ENCODE measurements around the gene MPZL1.
A peak's percentile ranks its signal among the peaks of the same experiment; 100 is the strongest.
"Not testable (repeated sequence)": the region's sequence is repeated elsewhere in the genome, so short reads cannot be mapped to it uniquely, and the experiment has no call there.

MPZL1 gene

GRCh38 chr1:167802235-167802634, 80.5 kb downstream of the MPZL1 start:
- DNase-seq (ENCODE audit: insufficient read length, low spot score) (no peak), FAIRE-seq (no peak)
- TF ChIP-seq POLR2A (IDR thresholded peaks at IDR 0.05; ENCODE audit: low read depth, low read length), result no peak

DNA sequence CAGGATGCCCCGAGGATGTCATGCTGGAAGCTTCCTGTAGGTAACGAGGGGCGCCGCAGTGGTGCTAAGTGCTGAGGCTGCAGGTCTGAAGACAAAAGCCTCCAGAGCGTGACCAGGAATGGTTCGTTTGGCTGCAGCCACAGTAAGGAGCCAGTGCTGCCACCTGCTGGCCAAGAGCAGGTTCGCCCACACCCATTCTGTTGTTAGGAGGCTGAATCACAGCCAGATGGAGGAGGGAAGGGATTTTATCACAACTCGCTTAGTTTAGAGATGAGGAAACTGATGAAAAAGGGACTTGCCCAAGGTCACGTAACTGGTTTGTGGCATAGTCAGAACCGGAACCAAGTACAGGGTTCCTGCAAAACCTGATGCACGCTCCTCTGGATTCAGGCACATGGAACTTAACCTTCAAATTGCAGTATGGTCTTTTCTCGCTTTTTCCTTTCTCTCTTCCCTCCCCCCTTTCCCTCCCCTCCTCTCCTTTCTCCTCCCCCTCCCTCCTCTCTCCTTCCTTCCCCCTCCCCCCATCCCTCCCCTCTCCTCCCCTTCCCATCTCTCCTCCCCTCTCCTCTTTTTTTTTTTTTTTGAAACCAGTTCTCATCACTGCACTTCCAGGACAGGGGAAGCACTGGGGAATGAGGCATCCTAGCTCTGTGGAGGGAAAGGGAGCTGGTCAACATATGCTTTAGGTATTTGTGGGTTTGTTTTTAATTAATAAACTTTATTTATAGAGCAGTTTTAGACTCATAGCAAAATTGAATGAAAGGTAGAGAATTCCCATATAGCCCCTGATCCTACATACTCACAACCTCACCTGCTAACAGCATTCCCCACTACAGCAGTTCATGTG, 81.8 kb downstream of the MPZL1 start:
- TF ChIP-seq POLR2A (IDR thresholded peaks at IDR 0.05; ENCODE audit: low read depth, low read length), result no peak
- FAIRE-seq, result no peak
- DNase-seq (ENCODE audit: insufficient read length, low spot score), result peak; percentile 80

DNA sequence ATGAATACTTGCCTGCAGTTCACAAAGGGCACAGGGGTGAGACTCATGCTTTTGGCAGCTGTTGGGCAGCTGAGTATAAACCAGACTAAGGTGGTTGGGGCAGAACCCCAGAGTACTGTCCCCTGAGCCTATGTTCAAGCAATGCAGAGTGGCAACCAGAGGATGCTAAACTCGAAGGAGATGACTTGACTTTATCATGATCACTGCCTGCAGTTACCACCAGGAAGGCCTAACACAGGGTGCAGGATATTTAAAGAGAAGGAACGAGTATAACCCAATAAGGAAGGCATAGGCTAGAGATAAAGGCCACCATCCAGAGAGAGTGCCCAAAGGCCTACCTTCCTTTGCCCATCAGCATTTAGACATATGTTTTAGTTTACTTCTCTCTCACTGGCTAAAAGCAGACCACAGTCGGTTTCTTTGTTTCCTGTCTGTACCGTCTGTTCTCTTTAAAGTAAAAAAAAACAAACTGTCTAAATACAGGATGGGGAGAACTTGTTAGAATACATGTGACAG, 83.3 kb downstream of the MPZL1 start:
- no peak for TF ChIP-seq POLR2A (IDR thresholded peaks at IDR 0.05; ENCODE audit: low read depth, low read length)
- no peak for FAIRE-seq
- no peak for DNase-seq (ENCODE audit: insufficient read length, low spot score)

DNA sequence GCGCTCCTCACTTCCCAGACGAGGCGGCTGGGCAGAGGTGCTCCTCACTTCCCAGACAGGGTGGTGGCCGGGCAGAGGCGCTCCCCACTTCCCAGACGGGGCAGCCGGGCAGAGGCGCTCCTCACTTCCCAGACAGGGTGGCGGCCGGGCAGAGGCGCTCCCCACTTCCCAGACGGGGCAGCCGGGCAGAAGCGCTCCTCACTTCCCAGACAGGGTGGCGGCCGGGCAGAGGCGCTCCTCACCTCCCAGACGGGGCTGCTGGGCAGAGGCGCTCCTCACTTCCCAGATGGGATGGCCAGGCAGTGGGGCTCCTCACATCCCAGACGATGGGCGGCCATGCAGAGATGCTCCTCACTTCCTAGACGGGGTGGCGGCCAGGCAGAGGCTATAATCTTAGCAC, 84.5 kb downstream of the MPZL1 start:
- not testable (repeated sequence) for FAIRE-seq; DNase-seq (ENCODE audit: insufficient read length, low spot score)

DNA sequence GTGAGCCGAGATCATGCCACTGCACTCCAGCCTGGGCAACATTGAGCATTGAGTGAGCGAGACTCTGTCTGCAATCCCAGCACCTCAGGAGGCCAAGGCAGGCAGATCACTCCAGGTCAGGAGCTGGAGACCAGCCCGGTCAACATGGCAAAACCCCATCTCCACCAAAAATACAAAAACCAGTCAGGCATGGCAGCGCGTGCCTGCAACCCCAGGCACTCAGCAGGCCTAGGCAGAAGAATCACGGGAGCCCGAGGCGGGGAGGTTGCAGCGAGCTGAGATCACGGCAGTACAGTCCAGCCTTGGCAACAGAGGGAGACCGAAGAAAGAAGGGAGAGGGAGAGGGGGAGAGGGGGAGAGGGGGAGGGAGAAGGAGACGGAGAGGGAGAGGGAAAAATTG, 84.9 kb downstream of the MPZL1 start:
- not testable (repeated sequence) for DNase-seq (ENCODE audit: insufficient read length, low spot score); FAIRE-seq

DNA sequence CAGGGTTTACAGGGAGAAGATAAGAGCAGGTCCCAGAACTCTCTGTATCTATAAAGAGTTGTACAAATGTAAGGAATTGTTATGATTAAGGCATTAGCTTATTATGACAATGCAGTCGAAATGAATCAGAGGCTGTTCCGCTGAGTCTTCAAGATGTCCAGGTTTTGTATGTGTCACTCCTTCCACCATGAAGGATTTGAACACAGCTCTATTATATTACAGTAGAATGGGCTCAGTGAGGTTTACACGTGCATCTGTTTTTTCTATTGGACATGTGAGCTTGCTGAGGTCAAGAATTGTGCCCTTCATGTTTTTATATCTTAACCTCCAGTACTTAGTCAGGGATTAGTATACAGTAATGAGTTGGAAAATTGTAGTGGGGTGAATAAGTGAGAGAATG, 86.3 kb downstream of the MPZL1 start:
- no peak for FAIRE-seq

DNA sequence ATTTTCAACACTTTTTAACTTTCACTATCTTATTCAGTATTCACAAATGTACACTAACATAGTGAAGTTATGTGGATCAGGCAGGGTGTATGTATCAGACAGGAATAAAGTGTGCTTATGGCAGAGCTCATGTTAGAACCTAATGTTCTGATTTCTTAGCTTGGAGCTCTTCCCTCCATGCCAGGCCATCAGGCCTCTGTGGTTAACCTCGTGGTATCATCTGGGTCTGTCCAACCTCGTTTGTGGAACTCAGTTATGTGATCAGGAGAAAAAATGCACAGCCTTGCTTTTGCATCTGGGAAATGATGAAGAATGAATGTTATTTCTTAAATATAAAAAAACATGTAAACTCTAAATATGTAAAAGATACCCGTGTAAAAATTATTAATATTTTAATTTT, 86.9 kb downstream of the MPZL1 start:
- FAIRE-seq (no peak), DNase-seq (ENCODE audit: insufficient read length, low spot score) (no peak)
- no peak for TF ChIP-seq POLR2A (IDR thresholded peaks at IDR 0.05; ENCODE audit: low read depth, low read length)

More for the DNA sequence above, 86.3 kb downstream of the MPZL1 start:
- DNase-seq (ENCODE audit: insufficient read length, low spot score), result no peak
- no peak for TF ChIP-seq POLR2A (IDR thresholded peaks at IDR 0.05; ENCODE audit: low read depth, low read length)

DNA sequence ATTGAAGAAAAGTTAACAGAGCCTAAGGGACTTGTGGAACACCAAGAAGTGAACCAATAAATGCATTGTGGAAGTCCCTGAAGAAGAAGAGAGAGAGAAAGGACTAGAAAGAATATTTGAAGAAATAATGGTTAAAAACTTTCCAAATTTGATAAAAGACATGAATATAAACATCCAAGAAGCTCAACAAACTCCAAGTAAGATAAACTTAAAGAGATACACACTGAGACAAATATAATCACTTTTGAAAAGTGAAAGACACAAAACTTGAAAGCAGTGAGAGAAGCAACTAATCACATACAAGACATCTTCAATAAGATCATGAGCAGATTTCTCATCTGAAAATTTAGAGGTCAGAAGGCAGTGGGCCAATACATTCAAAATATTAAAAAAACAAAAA, 91.2 kb downstream of the MPZL1 start:
- FAIRE-seq (no peak), DNase-seq (ENCODE audit: insufficient read length, low spot score) (no peak)
- TF ChIP-seq POLR2A (IDR thresholded peaks at IDR 0.05; ENCODE audit: low read depth, low read length), result no peak

DNA sequence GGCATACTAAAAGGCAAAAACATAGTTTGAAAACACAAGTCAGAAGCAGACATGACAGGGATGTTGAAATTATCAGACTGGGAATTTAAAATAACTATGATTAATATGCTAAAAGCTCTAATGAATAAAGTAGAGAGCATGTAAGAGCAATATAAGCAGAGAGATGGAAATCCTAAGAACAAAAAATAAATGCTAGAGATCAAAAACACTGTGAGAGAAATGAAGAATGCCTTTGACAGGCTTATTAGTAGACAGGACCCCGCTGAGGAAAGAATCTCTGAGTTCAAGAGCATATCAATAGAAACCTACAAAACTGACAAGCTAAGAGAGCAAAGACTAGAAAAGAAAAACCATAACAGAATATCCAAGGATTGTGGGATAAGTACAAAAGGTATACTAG, 93.9 kb downstream of the MPZL1 start:
- no peak for TF ChIP-seq POLR2A (IDR thresholded peaks at IDR 0.05; ENCODE audit: low read depth, low read length)
- FAIRE-seq (no peak), DNase-seq (ENCODE audit: insufficient read length, low spot score) (no peak)

DNA sequence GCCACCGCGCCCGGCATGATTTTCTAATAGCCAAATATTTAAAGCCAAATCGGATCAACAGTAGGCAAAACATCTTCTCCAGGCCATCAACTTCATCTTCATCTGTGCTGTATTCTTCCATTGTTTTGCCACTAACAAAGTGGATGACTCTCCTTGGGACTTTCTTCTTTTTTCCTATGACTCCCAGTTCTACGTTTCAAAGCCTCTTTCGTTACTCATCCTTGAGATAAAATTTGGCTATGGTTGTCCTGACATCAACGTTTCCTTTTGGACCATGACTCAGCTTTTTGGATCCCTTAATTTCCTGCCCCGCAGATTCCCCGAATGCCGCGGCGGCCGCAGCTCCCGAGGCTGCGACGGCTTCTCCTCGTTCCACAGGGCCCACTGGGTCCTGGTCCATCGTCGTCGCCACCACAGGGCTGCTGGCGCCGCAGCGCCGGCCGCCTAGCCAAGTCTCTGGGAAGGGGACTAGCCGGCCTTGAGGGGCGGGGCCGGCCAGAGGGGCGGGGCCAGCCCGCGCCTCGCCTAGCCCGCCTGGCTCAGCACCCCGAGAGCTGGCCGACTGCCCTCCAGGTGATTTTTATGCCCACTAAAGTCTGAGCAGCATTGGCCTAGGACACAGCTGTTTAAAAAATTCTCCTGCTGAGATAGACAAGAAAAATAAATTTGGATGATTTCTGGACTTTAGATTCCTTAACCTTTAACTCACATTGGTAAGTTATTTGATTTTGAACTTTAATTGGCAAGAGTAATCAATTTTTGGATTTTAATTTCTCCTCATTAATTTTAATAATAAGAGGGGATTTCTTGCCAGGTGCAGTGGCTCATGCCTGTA, 98.3 kb downstream of the MPZL1 start:
- TF ChIP-seq POLR2A (IDR thresholded peaks at IDR 0.05; ENCODE audit: low read depth, low read length), result peak; percentile 38; the same call in 1 of the 2 replicates
- DNase-seq (ENCODE audit: insufficient read length, low spot score), result peak; percentile 78
- FAIRE-seq, result peak; percentile 88

DNA sequence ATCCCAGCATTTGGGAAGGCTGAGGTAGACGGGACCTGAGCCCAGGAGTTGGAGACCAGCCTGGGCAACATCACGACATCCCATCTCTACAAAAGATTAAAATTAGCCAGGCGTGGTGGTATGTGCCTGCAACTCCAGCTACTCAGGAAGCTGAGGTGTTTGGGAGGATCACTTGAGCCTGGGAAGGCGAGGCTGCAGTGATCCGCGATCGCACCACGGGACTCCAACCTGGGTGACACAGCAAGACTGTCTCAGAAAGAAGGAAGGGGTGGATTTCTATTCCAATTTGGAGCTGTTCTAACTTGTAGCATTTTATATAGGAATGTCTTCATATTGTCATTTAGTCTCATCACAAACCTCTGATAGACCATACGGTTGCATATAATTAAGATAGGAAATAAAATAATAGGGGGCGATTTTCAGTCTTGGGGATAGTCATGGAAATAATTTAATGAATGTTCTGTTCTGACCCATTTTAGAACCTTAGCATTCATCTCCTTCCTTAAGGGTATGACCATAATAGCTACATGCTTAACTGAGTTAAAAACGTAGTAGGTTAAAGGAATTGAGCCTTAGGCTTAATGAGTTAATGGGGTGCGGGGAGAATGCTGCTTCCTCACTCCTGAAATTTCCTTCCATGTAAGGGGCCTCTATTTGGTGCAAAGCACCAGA, 99.0 kb downstream of the MPZL1 start:
- FAIRE-seq, result no peak
- no peak for DNase-seq (ENCODE audit: insufficient read length, low spot score)
- no peak for TF ChIP-seq POLR2A (IDR thresholded peaks at IDR 0.05; ENCODE audit: low read depth, low read length)

GRCh38 chr1:167821356-167821685, 99.5 kb downstream of the MPZL1 start:
- FAIRE-seq, result no peak

DNA sequence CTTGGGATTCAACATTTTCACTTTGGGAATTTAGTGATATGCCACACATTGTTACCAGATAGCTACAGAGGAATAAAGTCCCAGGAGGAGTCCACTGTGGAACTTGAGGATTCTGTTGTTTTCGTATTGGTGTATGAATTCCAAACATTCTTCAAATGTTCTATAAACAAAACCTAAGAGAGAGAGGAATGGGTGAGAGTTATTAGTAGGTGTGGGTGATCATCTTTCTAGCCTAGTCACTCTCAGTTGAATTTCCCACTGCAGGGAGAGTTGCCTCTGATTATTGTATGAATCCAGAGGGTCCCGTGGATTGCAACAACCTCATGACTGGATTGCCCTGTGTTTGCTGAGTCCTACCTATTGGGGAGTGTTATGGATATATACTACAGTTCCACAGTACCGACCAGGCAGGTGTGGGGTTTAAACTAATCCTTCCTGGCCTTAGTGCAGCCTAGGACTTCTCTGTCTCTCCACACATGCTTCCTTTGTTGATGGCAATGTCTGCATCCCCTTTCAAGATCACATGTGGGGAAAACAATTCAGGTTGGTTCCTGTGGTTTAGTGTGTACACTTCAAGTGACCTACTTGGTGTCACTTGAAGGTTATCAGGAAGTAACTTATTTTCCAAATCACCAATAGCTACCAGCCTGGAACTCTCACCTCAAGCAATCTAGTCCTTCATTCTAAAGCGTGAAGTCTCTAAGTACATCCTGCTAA, 100.3 kb downstream of the MPZL1 start:
- FAIRE-seq (no peak), DNase-seq (ENCODE audit: insufficient read length, low spot score) (peak; percentile 18)

More at GRCh38 chr1:167821356-167821685, 99.5 kb downstream of the MPZL1 start:
- TF ChIP-seq POLR2A (IDR thresholded peaks at IDR 0.05; ENCODE audit: low read depth, low read length), result no peak
- DNase-seq (ENCODE audit: insufficient read length, low spot score), result no peak

More for the DNA sequence above, 100.3 kb downstream of the MPZL1 start:
- TF ChIP-seq POLR2A (IDR thresholded peaks at IDR 0.05; ENCODE audit: low read depth, low read length), result no peak

All from H54 (cell line).